ENCODE data around the gene GNAQ. TPM values are rescaled to one million over a fixed set of nuclear protein-coding genes. Genes with fewer than 3 reads are reported as not detected.

The GNAQ gene
- total and polyA plus RNA-seq, 2 experiments from 2014 or later, result 21.1 to 43.1 TPM

- Mint-ChIP-seq H3K4me1 (peaks cover 23% of the 10 kb centered on the region), H3K27me3 (ENCODE audit: insufficient read depth, low read depth, poor library complexity) (peaks cover 3% of the 10 kb centered on the region), H3K4me3 (no peak overlapping the region), H3K27ac (no peak overlapping the region), H3K36me3 (ENCODE audit: low read depth) (peaks cover 11% of the 10 kb centered on the region; the same call in 2 of the 3 replicates), H3K9me3 (no peaks in the 10 kb centered on the region)
- Histone ChIP-seq H3K27me3 (ENCODE audit: insufficient read depth) (no peaks in the 10 kb centered on the region), H3K4me3 (no peak overlapping the region), H3K27ac (ENCODE audit: low read depth) (0 out of 2 replicates have a peak overlapping the region, but pooled peaks have one; percentile 20), H3K36me3 (ENCODE audit: insufficient read depth) (no peaks in the 10 kb centered on the region), H3K9me2 (ENCODE audit: insufficient read depth) (no peaks in the 10 kb centered on the region), H3K79me2 (replicated peaks; ENCODE audit: insufficient read depth) (peaks cover 96% of the 10 kb centered on the region), H3K4me2 (no peak overlapping the region), H3K4me1 (ENCODE audit: insufficient read depth) (peaks cover 9% of the 10 kb centered on the region), H3F3A (replicated peaks; ENCODE audit: low read depth) (no peaks in the 10 kb centered on the region), H2AFZ (no peak overlapping the region), H4K20me1 (replicated peaks; ENCODE audit: insufficient read depth) (peaks cover 7% of the 10 kb centered on the region; the same call in 1 of the 2 replicates)
- TF ChIP-seq EZH2 (IDR thresholded peaks at IDR 0.05; ENCODE audit: low read depth, unreplicated experiment) (no peak), JUNB (IDR thresholded peaks at IDR 0.05; ENCODE audit: unreplicated experiment) (no peak), CREB1 (CRISPR knock-in tag; IDR thresholded peaks at IDR 0.05; ENCODE audit: low read depth) (no peak), ZNF114 (CRISPR knock-in tag; IDR thresholded peaks at IDR 0.05) (no peak), STAT1 (IDR thresholded peaks at IDR 0.05; ENCODE audit: unreplicated experiment) (no peak), ETS1 (IDR thresholded peaks at IDR 0.05) (no peak), NANOG (IDR thresholded peaks at IDR 0.05; ENCODE audit: borderline replicate concordance) (no peak)
- ATAC-seq, result no peak
- no peak for DNase-seq (ENCODE audit: low spot score)
Observed at GRCh38 chr9:77996696-77997095, 34.9 kb downstream of the GNAQ start.

- ATAC-seq, result no peak
- Mint-ChIP-seq H3K36me3 (ENCODE audit: low read depth) (peaks cover 14% of the 10 kb centered on the region; the same call in 2 of the 3 replicates), H3K4me1 (peaks cover 15% of the 10 kb centered on the region), H3K27me3 (ENCODE audit: insufficient read depth, low read depth, poor library complexity) (peaks cover 2% of the 10 kb centered on the region), H3K4me3 (no peak overlapping the region), H3K27ac (no peak overlapping the region), H3K9me3 (no peaks in the 10 kb centered on the region)
- Histone ChIP-seq H3K4me1 (ENCODE audit: insufficient read depth) (no peaks in the 10 kb centered on the region), H4K20me1 (replicated peaks; ENCODE audit: insufficient read depth) (peaks cover 11% of the 10 kb centered on the region; the same call in 1 of the 2 replicates), H3F3A (replicated peaks; ENCODE audit: low read depth) (no peaks in the 10 kb centered on the region), H3K9me2 (ENCODE audit: insufficient read depth) (no peaks in the 10 kb centered on the region), H3K27ac (ENCODE audit: low read depth) (no peak overlapping the region), H3K27me3 (ENCODE audit: insufficient read depth) (no peaks in the 10 kb centered on the region), H2AFZ (no peak overlapping the region), H3K4me3 (no peak overlapping the region), H3K4me2 (no peak overlapping the region), H3K79me2 (replicated peaks; ENCODE audit: insufficient read depth) (peaks cover 77% of the 10 kb centered on the region), H3K36me3 (ENCODE audit: insufficient read depth) (no peaks in the 10 kb centered on the region)
- no peak for DNase-seq (ENCODE audit: low spot score)
- TF ChIP-seq ETS1 (IDR thresholded peaks at IDR 0.05) (no peak), EZH2phosphoT487 (IDR thresholded peaks at IDR 0.05; ENCODE audit: unreplicated experiment) (no peak), POLR2AphosphoS5 (IDR thresholded peaks at IDR 0.05; ENCODE audit: low read depth) (no peak), ZNF331 (CRISPR knock-in tag; IDR thresholded peaks at IDR 0.05; ENCODE audit: low read depth) (no peak), REST (IDR thresholded peaks at IDR 0.05; ENCODE audit: unreplicated experiment) (no peak), STAT1 (IDR thresholded peaks at IDR 0.05; ENCODE audit: unreplicated experiment) (no peak), JUNB (IDR thresholded peaks at IDR 0.05; ENCODE audit: unreplicated experiment) (no peak), ZNF114 (CRISPR knock-in tag; IDR thresholded peaks at IDR 0.05) (no peak), EZH2 (IDR thresholded peaks at IDR 0.05; ENCODE audit: low read depth, unreplicated experiment) (no peak)
Observed at GRCh38 chr9:77991191-77991590, 40.4 kb downstream of the GNAQ start.
